Nephron progenitor cell (in vitro differentiated cells): ENCODE measurements around the gene NDUFAF4.

Experiments
- DNase-seq: peaks from one replicate; pipeline ENCODE4 v3.0.0; 2021
- H3K27ac Mint-ChIP-seq: 2 replicates; pipeline ENCODE4 v1.8.0; 2021; ENCODE audit warnings: mild to moderate bottlenecking, moderate library complexity, mixed read lengths
- H3K27me3 Mint-ChIP-seq: 2 replicates; pipeline ENCODE4 v1.8.0; 2021; ENCODE audit warnings: mild to moderate bottlenecking, low read depth, mixed read lengths; ENCODE audit not compliant: poor library complexity
- H3K36me3 Mint-ChIP-seq: 2 replicates; pipeline ENCODE4 v1.8.0; 2021; ENCODE audit warnings: low read depth, mixed read lengths
- H3K4me1 Mint-ChIP-seq: 2 replicates; pipeline ENCODE4 v1.8.0; 2021; ENCODE audit warnings: mixed read lengths
- H3K4me3 Mint-ChIP-seq: 2 replicates; pipeline ENCODE4 v1.8.0; 2021; ENCODE audit warnings: mild to moderate bottlenecking, moderate library complexity, mixed read lengths
- H3K9me3 Mint-ChIP-seq: 2 replicates; pipeline ENCODE4 v1.8.0; 2021; ENCODE audit warnings: mild to moderate bottlenecking, moderate library complexity, mixed read lengths
- TF ChIP-seq, protein P1 (sequence below): fragments of 200-600 bp; sonication (generic); IDR thresholded peaks from 2 replicates; pipeline ENCODE4 v1.5.0; 2021; ENCODE audit warnings: antibody characterized with exemption

The NDUFAF4 gene

GRCh38 chr6:96939007-96939805 lies 41.5 kb upstream of the NDUFAF4 start:
- Mint-ChIP-seq H3K4me3 (no peak overlapping the region), H3K4me1 (no peaks in the 10 kb centered on the region), H3K9me3 (no peaks in the 10 kb centered on the region), H3K36me3 (no peaks in the 10 kb centered on the region), H3K27ac (no peak overlapping the region), H3K27me3 (peaks cover 6% of the 10 kb centered on the region)
- no peak for DNase-seq
- TF ChIP-seq, protein P1, sequence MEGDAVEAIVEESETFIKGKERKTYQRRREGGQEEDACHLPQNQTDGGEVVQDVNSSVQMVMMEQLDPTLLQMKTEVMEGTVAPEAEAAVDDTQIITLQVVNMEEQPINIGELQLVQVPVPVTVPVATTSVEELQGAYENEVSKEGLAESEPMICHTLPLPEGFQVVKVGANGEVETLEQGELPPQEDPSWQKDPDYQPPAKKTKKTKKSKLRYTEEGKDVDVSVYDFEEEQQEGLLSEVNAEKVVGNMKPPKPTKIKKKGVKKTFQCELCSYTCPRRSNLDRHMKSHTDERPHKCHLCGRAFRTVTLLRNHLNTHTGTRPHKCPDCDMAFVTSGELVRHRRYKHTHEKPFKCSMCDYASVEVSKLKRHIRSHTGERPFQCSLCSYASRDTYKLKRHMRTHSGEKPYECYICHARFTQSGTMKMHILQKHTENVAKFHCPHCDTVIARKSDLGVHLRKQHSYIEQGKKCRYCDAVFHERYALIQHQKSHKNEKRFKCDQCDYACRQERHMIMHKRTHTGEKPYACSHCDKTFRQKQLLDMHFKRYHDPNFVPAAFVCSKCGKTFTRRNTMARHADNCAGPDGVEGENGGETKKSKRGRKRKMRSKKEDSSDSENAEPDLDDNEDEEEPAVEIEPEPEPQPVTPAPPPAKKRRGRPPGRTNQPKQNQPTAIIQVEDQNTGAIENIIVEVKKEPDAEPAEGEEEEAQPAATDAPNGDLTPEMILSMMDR = no peak

DNA sequence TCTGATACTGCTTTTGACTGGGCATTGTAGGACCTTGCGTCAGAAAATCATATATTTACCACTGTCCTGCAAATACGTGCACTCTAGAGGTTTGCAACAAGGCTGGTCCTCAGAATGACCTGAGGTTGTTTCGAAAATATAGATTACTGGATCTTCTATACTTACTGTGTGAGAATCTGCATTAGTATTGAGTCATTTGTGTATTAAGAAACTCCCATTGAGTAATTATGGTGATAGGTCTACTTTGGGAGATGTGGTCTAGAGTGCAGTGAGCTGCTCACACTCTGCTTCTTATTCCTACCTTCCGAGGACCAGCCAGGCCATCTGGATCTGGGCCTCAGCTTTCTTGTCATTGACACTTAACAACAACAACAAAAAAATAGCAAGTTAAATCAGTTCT lies 36.4 kb upstream of the NDUFAF4 start:
- no peaks in the 10 kb centered on the region for H3K9me3 Mint-ChIP-seq
- no peak overlapping the region for H3K4me3 Mint-ChIP-seq
- H3K4me1 Mint-ChIP-seq = no peaks in the 10 kb centered on the region
- DNase-seq = no peak
- no peak overlapping the region for H3K27ac Mint-ChIP-seq
- H3K36me3 Mint-ChIP-seq = no peaks in the 10 kb centered on the region
- peaks cover 19% of the 10 kb centered on the region for H3K27me3 Mint-ChIP-seq
- TF ChIP-seq, protein P1 = no peak

- Mint-ChIP-seq H3K27me3 (peaks cover 38% of the 10 kb centered on the region), H3K4me1 (peaks cover 4% of the 10 kb centered on the region), H3K9me3 (no peaks in the 10 kb centered on the region), H3K4me3 (no peak overlapping the region), H3K36me3 (no peaks in the 10 kb centered on the region), H3K27ac (no peak overlapping the region)
- TF ChIP-seq, protein P1 = no peak
- DNase-seq = no peak
Observed at GRCh38 chr6:96931198-96931597, 33.5 kb upstream of the NDUFAF4 start.

- no peaks in the 10 kb centered on the region for H3K9me3 Mint-ChIP-seq
- no peak overlapping the region for H3K27ac Mint-ChIP-seq
- no peak overlapping the region for H3K4me3 Mint-ChIP-seq
- H3K4me1 Mint-ChIP-seq = peaks cover 14% of the 10 kb centered on the region
- H3K36me3 Mint-ChIP-seq = no peaks in the 10 kb centered on the region
- DNase-seq = no peak
- TF ChIP-seq, protein P1 = no peak
- peaks cover 51% of the 10 kb centered on the region for H3K27me3 Mint-ChIP-seq
Observed at GRCh38 chr6:96929741-96930140, 32.0 kb upstream of the NDUFAF4 start.

- DNase-seq = no peak
- Mint-ChIP-seq H3K4me1 (peaks cover 18% of the 10 kb centered on the region), H3K4me3 (no peak overlapping the region), H3K36me3 (no peaks in the 10 kb centered on the region), H3K9me3 (no peaks in the 10 kb centered on the region), H3K27ac (no peak overlapping the region), H3K27me3 (peaks cover 61% of the 10 kb centered on the region)
- TF ChIP-seq, protein P1 = no peak
Observed at GRCh38 chr6:96927660-96928059, 30.0 kb upstream of the NDUFAF4 start.

DNA sequence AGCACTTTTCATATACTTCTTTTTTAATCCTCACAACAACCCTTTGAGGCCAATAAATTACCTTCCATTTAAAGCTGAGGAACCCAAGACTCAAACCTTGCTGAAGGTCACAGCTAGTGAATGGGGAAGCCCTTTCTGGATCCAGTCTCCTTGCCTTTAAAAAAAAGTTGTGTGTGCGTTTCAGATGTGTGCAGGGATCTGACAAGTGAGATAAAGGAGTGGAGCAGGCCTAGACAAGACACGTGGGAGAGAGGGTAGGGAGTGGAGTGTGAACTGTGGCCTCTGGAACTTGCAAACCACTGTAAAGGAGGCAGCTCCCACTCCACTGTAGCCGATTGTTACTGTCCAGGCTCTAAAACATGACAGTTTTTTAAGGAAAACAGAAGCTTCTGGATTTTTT lies 28.7 kb upstream of the NDUFAF4 start:
- Mint-ChIP-seq H3K27me3 (peaks cover 69% of the 10 kb centered on the region), H3K9me3 (no peaks in the 10 kb centered on the region), H3K4me1 (peaks cover 18% of the 10 kb centered on the region), H3K36me3 (no peaks in the 10 kb centered on the region), H3K4me3 (no peak overlapping the region), H3K27ac (no peak overlapping the region)
- TF ChIP-seq, protein P1 = no peak
- DNase-seq = no peak
